NB4 (cell line): ENCODE results near the gene POLG2.

Experiments used
- CTCF ChIP-seq: IDR thresholded peaks from one replicate; pipeline ENCODE4 v1.5.1; 2012; ENCODE audit warnings: low read depth, low read length
- MAX ChIP-seq: IDR thresholded peaks from 2 replicates; pipeline ENCODE4 v1.6.1; 2011; ENCODE audit warnings: low read depth, low read length

- TF ChIP-seq CTCF (no peak), MAX (no peak)
These were observed 40.1 kb upstream of the POLG2 start for GRCh38 chr17:64536913-64537312.
